Vagina (tissue), 2 donors: ENCODE measurements around the gene FNDC3A.

Source experiments
- CTCF ChIP-seq, 3 experiments: fragments of 450-650 bp in 2 of 3; fragments of 200-600 bp in 1 of 3; sonication (generic) in 1 of 3; IDR thresholded peaks; one replicate each; pipeline ENCODE4 v1.5.1; 2017 to 2019; ENCODE audit warnings: antibody characterized with exemption in 3 of 3, mild to moderate bottlenecking in 2 of 3, moderate library complexity in 2 of 3
- POLR2A ChIP-seq, 2 donors: fragments of 450-650 bp; IDR thresholded peaks; one replicate each; pipeline ENCODE4 v1.6.1; 2017; ENCODE audit warnings: antibody characterized with exemption in 2 of 2, mild to moderate bottlenecking in 2 of 2, moderate library complexity in 2 of 2

- TF ChIP-seq CTCF (IDR thresholded peaks at IDR 0.05) (no peak), POLR2A (IDR thresholded peaks at IDR 0.05) (no peak)
Measured at GRCh38 chr13:48985756-48986155, 10.0 kb downstream of the FNDC3A start.
